Neural progenitor cell (in vitro differentiated cells): Measurements from ENCODE around the gene TBC1D4.
"Not testable (repeated sequence)": the region's sequence is repeated elsewhere in the genome, so short reads cannot be mapped to it uniquely, and the experiment has no call there.

ENCODE experiments used
- EZH2phosphoT487 ChIP-seq: fragments of 200-600 bp; sonication (generic); IDR thresholded peaks from 2 replicates; pipeline ENCODE4 v1.6.1; 2017; ENCODE audit warnings: antibody characterized with exemption
- TF ChIP-seq, protein P1 (sequence below): fragments of 200-600 bp; sonication (generic); IDR thresholded peaks from 2 replicates; pipeline ENCODE4 v1.5.1; 2017; ENCODE audit warnings: antibody characterized with exemption, mild to moderate bottlenecking

DNA sequence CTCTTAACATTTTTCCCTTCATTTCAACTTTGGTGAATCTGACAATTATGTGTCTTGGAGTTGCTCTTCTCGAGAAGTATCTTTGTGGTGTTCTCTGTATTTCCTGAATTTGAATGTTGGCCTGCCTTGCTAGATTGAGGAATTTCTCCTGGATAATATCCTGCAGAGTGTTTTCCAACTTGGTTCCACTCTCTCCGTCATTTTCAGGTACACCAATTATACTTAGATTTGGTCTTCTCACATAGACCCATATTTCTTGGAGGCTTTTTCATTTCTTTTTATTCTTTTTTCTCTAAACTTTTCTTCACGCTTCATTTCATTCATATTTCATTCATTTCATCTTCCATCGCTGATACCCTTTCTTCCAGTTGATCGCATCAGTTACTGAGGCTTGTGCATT, 236.4 kb downstream of the TBC1D4 start:
- TF ChIP-seq, protein P1, sequence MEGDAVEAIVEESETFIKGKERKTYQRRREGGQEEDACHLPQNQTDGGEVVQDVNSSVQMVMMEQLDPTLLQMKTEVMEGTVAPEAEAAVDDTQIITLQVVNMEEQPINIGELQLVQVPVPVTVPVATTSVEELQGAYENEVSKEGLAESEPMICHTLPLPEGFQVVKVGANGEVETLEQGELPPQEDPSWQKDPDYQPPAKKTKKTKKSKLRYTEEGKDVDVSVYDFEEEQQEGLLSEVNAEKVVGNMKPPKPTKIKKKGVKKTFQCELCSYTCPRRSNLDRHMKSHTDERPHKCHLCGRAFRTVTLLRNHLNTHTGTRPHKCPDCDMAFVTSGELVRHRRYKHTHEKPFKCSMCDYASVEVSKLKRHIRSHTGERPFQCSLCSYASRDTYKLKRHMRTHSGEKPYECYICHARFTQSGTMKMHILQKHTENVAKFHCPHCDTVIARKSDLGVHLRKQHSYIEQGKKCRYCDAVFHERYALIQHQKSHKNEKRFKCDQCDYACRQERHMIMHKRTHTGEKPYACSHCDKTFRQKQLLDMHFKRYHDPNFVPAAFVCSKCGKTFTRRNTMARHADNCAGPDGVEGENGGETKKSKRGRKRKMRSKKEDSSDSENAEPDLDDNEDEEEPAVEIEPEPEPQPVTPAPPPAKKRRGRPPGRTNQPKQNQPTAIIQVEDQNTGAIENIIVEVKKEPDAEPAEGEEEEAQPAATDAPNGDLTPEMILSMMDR, result not testable (repeated sequence)
- TF ChIP-seq EZH2phosphoT487, result not testable (repeated sequence)
